ENCODE measurements around the gene DIAPH1.

GRCh38 chr5:141598391-141599345 is 20.1 kb downstream of the DIAPH1 start:
- TF ChIP-seq EZH2 (IDR thresholded peaks at IDR 0.05): no peak
- no peak for TF ChIP-seq CTCF (IDR thresholded peaks at IDR 0.05)
- no peak for TF ChIP-seq EZH2phosphoT487 (IDR thresholded peaks at IDR 0.05)

Data from neural progenitor cell (in vitro differentiated cells).